Peyer's patch (tissue), 4 donors: ENCODE measurements around the gene DCHS1. TPM values are rescaled to one million over a fixed set of nuclear protein-coding genes. Genes with fewer than 3 reads are reported as not detected.

Experiments
- DNase-seq, 3 donors: peaks; one replicate each; pipeline ENCODE4 v3.0.0-alpha.2; 2017 to 2019
- H3K27ac ChIP-seq, 4 donors: fragments of 200-600 bp; sonication (generic); one replicate each; pipeline ENCODE4 v1.5.1; 2016 to 2019
- H3K27me3 ChIP-seq, 2 donors: fragments of 200-600 bp; sonication (generic); one replicate each; pipeline ENCODE4 v1.5.1; 2019
- H3K36me3 ChIP-seq, 3 donors: fragments of 200-600 bp; sonication (generic); one replicate each; pipeline ENCODE4 v1.5.1; 2016 to 2019
- H3K4me1 ChIP-seq, 4 donors: fragments of 200-600 bp; sonication (generic); one replicate each; pipeline ENCODE4 v1.5.1; 2016 to 2019
- H3K4me3 ChIP-seq, 4 donors: fragments of 200-600 bp; sonication (generic); 1 replicate in 3 of 4; 2 replicates in 1 of 4; pipeline ENCODE4 v1.5.1; 2016 to 2019; ENCODE audit warnings: mild to moderate bottlenecking in 1 of 4
- H3K9me3 ChIP-seq, 4 donors: fragments of 200-600 bp; sonication (generic); one replicate each; pipeline ENCODE4 v1.5.1; 2016 to 2019; ENCODE audit warnings: mild to moderate bottlenecking in 1 of 4
- POLR2A ChIP-seq, 2 donors: fragments of 450-650 bp; IDR thresholded peaks; one replicate each; pipeline ENCODE4 v1.5.1; 2017; ENCODE audit warnings: antibody characterized with exemption in 2 of 2, mild to moderate bottlenecking in 2 of 2, moderate library complexity in 2 of 2
- total RNA-seq, 4 donors: library from RNA; depleted of rRNA; stranded (reverse); fragments of >200 nt; gene quantifications; one replicate each; pipeline ENCODE4 v1.1.0, GENCODE V29; 2016
- TF ChIP-seq, protein P1 (sequence below), 6 experiments: fragments of 450-650 bp in 4 of 6; fragments of 200-600 bp in 2 of 6; sonication (generic) in 1 of 6; IDR thresholded peaks; one replicate each; pipeline ENCODE4 v1.5.1; 2017 to 2019; ENCODE audit warnings: antibody characterized with exemption in 6 of 6, mild to moderate bottlenecking in 3 of 6, moderate library complexity in 1 of 6

The DCHS1 gene
- total RNA-seq, 4 donors from 2014 or later: 2.8 to 12.4 (median 9.7) TPM

DNA sequence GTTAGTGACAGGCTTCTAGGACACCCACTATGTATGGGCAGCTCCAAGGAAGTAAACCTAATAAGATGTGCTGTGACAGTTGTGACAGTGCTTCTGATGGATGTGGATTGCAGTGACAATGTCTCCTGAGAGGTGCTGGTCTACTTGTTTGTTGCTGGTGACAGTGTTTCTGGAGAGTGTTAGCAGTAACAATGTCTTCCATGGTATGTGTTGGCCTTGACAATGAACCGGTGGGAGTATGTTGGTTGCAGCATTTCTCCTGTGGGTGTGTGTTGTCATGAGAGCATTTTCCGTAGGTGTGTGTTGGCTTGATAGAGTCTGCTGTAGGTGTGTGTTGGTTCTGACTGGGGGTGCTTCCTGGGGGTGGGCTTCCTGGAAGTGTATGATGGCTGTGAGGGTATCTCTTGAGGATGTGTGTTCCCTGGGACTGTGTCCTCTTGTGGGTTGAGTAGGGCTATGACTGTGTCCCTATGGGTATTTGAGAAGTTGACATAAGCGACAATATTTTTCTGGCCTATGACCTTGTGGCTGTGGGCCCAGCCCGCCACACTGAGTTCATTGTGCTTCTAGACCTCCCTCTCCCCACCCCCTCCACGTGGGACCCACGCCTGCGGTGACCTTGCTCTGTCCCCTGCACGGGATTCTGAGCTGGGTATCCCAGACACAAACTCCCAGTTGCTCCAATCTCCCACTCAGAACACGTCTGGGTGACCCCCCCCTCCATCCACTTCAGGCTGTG lies 1.2 kb downstream of the DCHS1 start:
- H3K27me3 ChIP-seq: no peaks in the 10 kb centered on the region
- no peak for TF ChIP-seq POLR2A (IDR thresholded peaks at IDR 0.05)
- TF ChIP-seq, protein P1, sequence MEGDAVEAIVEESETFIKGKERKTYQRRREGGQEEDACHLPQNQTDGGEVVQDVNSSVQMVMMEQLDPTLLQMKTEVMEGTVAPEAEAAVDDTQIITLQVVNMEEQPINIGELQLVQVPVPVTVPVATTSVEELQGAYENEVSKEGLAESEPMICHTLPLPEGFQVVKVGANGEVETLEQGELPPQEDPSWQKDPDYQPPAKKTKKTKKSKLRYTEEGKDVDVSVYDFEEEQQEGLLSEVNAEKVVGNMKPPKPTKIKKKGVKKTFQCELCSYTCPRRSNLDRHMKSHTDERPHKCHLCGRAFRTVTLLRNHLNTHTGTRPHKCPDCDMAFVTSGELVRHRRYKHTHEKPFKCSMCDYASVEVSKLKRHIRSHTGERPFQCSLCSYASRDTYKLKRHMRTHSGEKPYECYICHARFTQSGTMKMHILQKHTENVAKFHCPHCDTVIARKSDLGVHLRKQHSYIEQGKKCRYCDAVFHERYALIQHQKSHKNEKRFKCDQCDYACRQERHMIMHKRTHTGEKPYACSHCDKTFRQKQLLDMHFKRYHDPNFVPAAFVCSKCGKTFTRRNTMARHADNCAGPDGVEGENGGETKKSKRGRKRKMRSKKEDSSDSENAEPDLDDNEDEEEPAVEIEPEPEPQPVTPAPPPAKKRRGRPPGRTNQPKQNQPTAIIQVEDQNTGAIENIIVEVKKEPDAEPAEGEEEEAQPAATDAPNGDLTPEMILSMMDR (IDR thresholded peaks at IDR 0.05): no peak
- H3K4me1 ChIP-seq: peaks cover 0 to 3% (median 0%) of the 10 kb centered on the region in 4 donors
- no peaks in the 10 kb centered on the region for H3K36me3 ChIP-seq
- peak overlapping the region; percentile 40 to 76 (median 70) for H3K27ac ChIP-seq
- DNase-seq: no peak
- H3K4me3 ChIP-seq: peak overlapping the region in 2 of 4 donors; percentile 48 to 54
- H3K9me3 ChIP-seq: no peaks in the 10 kb centered on the region

DNA sequence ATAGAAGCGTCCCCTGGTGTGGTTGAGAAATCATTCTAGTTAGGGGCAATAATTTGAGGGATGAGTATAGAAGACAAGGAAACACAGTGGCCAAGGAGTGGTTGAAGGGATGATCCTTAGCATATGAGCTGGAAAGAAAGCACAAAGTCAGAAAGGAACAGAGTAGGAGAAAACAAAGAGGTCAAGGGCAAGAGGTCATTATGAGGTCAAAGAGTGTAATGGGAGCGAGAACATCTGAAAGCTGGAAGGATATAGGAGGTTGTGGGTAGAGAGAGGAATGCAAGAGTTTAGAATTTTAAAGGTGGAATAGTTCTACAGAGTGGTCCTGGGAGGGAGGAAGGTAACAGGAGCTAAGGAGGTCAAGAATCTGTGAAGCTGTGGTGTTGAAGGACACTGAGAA lies 2.0 kb downstream of the DCHS1 start:
- Histone ChIP-seq H3K27ac (no peak overlapping the region), H3K9me3 (no peaks in the 10 kb centered on the region)

DNA sequence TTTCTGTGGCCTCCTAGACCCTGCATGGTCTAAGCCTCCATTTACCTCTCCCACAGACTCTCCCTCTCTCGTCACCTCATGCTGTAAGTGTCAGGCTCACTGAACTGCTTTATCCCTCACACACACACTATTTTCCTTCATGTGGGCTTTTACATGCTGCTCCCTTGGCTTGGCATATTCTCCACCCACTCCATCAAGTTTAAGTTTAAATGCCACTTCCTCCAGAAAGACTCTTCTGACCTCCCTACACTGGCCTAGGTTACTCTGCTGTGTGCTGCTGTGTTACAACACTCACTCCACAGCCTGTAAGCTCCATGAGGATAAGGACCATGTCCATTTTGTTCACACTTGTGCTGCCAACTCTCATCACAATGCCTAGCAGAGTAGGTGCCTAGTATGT lies 2.5 kb downstream of the DCHS1 start:
- no peak overlapping the region for H3K4me3 ChIP-seq
- H3K36me3 ChIP-seq: no peaks in the 10 kb centered on the region
- no peak overlapping the region for H3K27ac ChIP-seq
- H3K4me1 ChIP-seq: peaks cover 0 to 5% (median 1%) of the 10 kb centered on the region in 4 donors
- H3K27me3 ChIP-seq: no peaks in the 10 kb centered on the region
- TF ChIP-seq, protein P1 (IDR thresholded peaks at IDR 0.05): no peak
- no peak for TF ChIP-seq POLR2A (IDR thresholded peaks at IDR 0.05)
- DNase-seq: no peak
- no peaks in the 10 kb centered on the region for H3K9me3 ChIP-seq

More for the DNA sequence above, 2.0 kb downstream of the DCHS1 start:
- H3K27me3 ChIP-seq: no peaks in the 10 kb centered on the region
- H3K4me3 ChIP-seq: no peak overlapping the region
- H3K36me3 ChIP-seq: no peaks in the 10 kb centered on the region
- DNase-seq: no peak
- H3K4me1 ChIP-seq: peaks cover 0 to 4% (median 1%) of the 10 kb centered on the region in 4 donors
- TF ChIP-seq, protein P1 (IDR thresholded peaks at IDR 0.05): no peak
- TF ChIP-seq POLR2A (IDR thresholded peaks at IDR 0.05): no peak

DNA sequence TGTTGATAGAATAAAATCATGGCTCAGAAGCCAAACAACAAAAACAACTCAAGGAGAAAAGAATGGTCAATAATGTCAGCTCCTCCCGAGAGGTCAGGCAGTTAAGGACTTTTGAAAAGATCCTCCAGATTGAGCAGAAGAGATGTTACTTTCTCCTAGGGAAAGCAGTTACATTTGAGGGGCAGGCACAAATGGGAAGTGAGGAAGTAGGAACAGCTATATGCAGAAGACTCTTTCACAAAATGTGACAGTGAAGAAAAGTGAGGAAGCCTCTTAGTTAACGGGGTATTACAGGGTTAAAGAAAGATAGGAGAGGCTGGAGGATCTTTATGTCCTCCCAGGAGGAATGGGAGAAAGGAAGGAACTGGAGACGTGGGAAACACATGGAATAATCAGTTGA lies 3.4 kb downstream of the DCHS1 start:
- TF ChIP-seq POLR2A (IDR thresholded peaks at IDR 0.05): no peak
- TF ChIP-seq, protein P1 (IDR thresholded peaks at IDR 0.05): no peak
- DNase-seq: no peak
- Histone ChIP-seq H3K27me3 (no peaks in the 10 kb centered on the region), H3K9me3 (no peaks in the 10 kb centered on the region), H3K36me3 (no peaks in the 10 kb centered on the region), H3K4me3 (no peak overlapping the region), H3K27ac (no peak overlapping the region), H3K4me1 (peaks cover 0 to 14% (median 4%) of the 10 kb centered on the region in 4 donors)

DNA sequence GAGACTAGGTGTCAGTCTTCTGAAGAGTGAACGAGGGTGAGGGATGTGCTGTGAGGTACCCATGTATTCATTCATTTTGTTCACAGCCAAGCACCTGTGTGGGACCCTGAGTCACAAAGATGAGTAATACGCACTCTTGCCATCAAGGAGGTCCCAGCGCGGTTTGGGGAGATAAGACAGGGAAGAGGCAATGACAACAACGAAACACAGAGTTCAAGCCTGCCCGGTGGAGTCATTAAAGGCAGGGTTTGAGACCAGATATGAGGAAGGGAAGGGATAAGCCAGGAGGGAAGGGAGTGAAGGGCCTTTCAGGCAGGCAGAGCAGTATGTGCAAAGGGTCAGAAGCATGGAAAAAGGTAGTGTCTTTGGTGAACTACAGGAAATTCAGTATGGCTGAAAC lies 4.6 kb downstream of the DCHS1 start:
- DNase-seq: no peak
- H3K4me1 ChIP-seq: peaks cover 0 to 26% (median 14%) of the 10 kb centered on the region in 4 donors
- TF ChIP-seq, protein P1 (IDR thresholded peaks at IDR 0.05): no peak
- no peak for TF ChIP-seq POLR2A (IDR thresholded peaks at IDR 0.05)
- no peak overlapping the region for H3K4me3 ChIP-seq
- H3K36me3 ChIP-seq: no peaks in the 10 kb centered on the region
- no peak overlapping the region for H3K27ac ChIP-seq
- H3K9me3 ChIP-seq: no peaks in the 10 kb centered on the region
- H3K27me3 ChIP-seq: no peaks in the 10 kb centered on the region
